A673 (cell line): Measurements from ENCODE around the gene KRTAP20-1.

Experiments used
- EZH2 ChIP-seq: fragments of 200-600 bp; sonication (generic); IDR thresholded peaks from 2 replicates; pipeline ENCODE4 v1.6.1; 2017; ENCODE audit warnings: borderline replicate concordance, low read depth, mild to moderate bottlenecking, mixed read lengths, antibody characterized with exemption, low read length; ENCODE audit not compliant: poor library complexity, severe bottlenecking
- TF ChIP-seq, protein P1 (sequence below): fragments of 300-800, 200-600 bp; sonication (generic); conservative IDR thresholded peaks from 2 replicates; pipeline ENCODE4 v1.5.1; 2017; ENCODE audit warnings: low read depth, mild to moderate bottlenecking, antibody characterized with exemption, low read length, moderate library complexity, mixed read lengths

DNA sequence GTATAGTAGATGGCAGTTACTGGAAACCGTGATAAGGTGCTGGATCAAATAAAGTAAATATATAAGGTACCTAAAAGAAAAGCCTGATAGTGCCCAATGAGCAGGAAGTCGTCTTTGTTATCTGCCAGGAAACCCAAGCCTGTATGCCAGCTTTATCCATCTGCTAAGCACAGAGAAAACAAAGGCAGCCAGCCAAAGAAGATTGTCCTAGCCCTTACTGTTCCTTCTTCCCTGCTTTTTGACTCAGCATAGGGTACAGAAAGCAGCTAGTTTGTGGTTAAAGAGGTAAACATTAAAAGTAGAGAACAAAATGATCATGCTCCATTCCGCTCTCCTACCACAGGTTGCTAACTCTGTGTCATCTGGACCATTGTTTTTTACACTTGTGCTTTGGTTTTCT, 36.1 kb upstream of the KRTAP20-1 start:
- no peak for TF ChIP-seq EZH2
- TF ChIP-seq, protein P1, sequence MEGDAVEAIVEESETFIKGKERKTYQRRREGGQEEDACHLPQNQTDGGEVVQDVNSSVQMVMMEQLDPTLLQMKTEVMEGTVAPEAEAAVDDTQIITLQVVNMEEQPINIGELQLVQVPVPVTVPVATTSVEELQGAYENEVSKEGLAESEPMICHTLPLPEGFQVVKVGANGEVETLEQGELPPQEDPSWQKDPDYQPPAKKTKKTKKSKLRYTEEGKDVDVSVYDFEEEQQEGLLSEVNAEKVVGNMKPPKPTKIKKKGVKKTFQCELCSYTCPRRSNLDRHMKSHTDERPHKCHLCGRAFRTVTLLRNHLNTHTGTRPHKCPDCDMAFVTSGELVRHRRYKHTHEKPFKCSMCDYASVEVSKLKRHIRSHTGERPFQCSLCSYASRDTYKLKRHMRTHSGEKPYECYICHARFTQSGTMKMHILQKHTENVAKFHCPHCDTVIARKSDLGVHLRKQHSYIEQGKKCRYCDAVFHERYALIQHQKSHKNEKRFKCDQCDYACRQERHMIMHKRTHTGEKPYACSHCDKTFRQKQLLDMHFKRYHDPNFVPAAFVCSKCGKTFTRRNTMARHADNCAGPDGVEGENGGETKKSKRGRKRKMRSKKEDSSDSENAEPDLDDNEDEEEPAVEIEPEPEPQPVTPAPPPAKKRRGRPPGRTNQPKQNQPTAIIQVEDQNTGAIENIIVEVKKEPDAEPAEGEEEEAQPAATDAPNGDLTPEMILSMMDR: no peak
